ENCODE measurements around the gene AP4B1.

Gene AP4B1

DNA sequence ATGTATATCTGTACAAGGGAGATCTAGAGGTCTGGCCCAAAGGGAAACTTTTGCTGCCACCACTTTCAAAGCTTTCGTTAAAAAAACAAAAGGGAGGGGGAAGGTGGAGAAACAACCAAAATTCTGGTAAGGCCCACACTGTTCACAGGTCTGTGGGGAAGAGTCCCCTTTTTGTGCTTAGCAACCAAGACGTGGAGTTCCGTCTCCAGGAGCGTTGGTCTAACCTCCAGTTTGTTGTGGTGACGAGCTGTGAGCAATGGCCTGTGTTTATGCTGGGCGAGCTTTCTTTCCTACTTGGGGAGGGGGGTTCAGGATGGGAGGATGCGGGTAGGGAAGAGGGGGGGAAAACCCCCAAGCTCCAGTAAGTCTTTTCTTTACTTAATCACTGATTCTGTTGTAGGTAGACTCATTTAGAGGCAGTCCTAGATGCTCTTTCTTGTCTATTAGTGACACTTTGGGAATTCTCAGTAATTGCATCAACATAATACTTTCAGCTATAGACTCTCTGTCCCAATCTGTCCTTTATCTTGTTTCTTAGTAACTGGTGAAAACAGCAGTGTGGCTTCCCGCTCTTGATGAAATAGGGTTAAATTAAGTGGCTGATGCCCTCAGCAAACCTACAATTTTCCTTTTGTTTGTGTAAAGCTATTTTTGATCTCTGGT, 26.0 kb upstream of the AP4B1 start:
- peak in 1 of 3 experiments; percentile 41 for DNase-seq (ENCODE audit: low read depth in 3 of 3)

DNA sequence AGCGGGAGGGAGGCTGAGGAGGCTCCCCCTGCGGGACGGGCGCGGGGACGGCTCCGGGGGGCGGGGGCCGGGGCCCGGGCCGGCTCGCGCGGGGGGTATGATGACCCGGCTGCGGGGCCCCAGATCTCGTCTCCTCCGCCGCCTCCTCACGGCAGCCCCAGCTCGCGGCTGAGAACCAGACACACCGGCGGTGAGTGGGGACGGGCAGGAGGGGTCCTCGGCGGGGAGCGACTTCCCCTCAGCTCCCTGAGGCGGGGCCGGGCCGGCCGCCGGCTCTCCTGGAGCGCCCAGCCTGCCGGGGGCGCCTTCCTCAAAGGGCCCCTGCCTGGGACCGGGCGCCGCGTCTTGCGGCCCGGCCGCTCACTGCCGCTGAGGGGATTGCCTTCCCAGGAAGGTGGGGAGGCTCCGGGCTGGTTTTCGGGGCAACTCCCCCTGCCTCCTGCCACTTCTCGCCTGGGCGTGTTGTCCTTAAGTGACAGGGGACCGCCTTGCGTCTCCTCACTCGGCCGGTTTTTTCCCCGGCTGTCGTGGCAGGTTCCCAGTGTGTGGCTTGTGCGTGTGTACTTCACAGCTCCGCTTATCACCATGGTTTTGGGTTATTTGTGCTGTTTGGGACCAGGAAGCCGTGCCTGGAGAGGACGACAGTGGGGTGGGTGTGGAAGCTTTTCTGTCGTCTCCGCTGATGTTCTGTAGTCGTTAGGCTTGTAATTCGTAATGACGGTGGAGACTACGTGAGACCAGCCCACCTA, 25.3 kb upstream of the AP4B1 start:
- peak; percentile 30 to 44 (median 31) for DNase-seq (ENCODE audit: low read depth in 3 of 3)

DNA sequence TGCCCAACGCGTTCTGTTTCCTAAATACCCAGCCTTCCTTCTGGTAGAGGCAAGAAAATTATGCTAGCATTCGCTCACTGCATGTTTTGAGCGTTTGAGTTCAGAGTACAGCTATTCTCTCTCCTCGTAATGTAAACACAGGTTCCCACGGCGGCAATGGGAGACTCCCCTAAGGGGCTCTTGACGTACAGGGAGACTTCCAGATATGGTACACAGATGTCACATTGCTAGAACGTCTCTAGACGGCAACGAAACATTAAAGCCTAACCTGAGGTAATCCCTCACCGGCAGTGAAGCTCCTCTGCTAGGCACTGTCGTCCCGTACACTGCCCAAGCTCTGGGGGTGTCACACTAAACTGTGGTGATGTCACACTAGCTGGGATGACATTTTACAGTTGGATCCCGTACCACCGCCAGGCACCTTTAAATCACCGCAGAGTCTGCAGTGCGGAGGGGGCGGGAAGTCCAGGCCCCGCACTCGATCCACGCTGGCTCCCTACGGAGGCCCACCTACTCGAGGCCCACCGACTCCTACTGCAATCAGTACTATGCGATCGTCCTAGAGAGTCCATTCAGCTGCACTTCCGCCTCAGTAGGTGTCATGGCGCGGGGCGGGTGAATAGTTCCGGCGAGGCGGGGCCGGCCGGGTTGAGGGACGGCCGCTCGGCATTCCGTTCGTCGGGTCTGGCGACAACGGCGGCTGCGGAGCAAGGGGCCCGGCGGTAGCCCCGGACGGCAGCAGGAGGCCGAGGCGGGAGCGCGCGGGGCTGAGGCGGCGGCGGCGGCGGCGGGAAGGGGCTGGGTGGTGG, 24.5 kb upstream of the AP4B1 start, which contains the start of gene HIPK1:
TSS of gene HIPK1 (plus strand) at position 384 of the 809 bp plus-strand sequence.
- DNase-seq (ENCODE audit: low read depth in 3 of 3), result peak; percentile 82 to 87 (median 85)

DNA sequence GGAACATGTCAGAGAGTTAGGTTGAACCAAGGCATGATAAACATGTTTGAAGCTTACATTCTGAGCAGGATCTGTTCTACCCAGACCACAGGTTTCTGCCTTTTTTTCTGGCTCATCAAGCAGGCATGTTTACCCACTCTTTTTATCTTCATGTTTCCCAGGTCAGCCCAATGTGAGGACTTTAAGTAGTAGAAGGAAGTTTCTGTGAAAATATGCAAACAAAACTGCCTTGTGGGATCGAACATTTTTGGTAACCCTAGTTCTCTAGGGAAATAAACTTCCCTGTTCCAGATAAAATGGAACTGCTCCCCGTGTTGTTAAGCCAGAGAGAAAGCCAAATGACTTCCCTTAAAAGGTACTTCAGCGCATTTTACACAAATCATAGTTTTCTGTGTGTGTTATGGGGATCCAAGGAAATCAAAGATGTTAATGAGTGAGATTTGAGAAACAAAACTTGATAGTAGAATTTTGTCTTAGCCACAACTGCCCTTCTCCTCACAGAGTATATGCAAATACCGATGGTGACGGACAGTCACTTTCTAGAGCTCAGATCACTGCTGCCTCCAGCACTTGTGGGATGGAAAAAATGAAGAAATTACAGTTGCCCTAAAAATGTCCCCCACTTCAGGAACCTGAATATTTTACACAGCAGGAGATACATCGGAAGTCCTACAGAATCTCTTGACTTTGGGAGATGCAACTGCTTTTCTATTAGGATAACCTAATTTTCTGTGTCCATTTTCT, 23.8 kb upstream of the AP4B1 start:
- DNase-seq (ENCODE audit: low read depth in 3 of 3), result no peak

DNA sequence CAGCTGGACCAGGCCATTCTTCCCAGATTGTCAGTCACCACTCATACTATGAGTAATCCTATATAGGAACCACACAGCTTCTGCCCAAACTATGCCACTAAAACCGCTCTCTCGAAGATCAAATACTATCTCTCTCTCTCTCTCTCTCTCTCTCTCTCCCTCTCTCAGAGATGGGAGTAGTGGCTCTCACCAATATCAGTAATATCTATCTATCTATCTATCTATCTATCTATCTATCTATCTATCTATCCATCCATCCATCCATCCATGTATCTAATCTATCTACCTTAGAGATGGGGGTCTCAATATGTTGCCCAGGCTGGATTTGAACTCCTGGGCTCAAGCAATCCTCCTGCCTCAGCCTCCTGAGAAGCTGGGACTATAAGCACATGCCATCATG, 19.9 kb upstream of the AP4B1 start:
- DNase-seq (ENCODE audit: low read depth in 3 of 3), result no peak

DNA sequence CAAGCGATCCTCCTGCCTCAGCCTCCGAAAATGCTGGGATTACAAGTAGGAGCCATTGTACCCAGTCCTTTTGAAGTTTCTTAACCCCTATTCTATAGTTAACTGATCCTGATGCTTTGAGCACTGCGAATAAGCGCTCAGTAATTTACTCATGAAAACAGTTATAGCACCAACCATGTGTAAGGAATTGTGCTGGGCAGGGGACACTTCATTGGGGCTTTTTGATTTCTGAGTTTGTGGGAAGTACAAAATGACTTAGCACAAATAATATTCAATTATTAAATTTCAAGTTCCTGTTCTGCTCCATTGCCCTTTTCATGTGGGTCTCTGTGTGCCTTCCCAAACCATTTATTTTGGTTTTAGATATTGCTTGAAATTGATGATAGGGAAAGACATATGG, 18.4 kb upstream of the AP4B1 start:
- no peak for DNase-seq (ENCODE audit: low read depth in 3 of 3)

DNA sequence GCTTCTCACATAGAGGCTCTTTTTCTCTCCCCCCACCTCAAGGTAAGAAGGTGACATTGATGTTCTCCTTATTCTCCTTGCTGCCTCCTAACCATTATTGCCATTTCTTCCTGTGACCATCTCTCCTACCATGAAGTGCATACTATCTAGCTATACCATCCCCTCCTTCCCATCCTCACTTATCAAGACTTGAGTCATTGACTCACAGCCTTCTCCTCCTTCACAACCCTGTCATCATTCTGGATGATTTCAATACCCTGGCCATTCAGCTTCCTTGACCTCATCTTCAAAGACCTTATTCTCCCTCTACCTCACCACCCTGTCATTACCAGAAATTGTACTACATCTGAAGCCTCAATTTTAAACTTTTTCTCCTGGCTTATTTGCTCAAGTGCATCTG, 13.6 kb upstream of the AP4B1 start:
- no peak for DNase-seq (ENCODE audit: low read depth in 3 of 3)

DNA sequence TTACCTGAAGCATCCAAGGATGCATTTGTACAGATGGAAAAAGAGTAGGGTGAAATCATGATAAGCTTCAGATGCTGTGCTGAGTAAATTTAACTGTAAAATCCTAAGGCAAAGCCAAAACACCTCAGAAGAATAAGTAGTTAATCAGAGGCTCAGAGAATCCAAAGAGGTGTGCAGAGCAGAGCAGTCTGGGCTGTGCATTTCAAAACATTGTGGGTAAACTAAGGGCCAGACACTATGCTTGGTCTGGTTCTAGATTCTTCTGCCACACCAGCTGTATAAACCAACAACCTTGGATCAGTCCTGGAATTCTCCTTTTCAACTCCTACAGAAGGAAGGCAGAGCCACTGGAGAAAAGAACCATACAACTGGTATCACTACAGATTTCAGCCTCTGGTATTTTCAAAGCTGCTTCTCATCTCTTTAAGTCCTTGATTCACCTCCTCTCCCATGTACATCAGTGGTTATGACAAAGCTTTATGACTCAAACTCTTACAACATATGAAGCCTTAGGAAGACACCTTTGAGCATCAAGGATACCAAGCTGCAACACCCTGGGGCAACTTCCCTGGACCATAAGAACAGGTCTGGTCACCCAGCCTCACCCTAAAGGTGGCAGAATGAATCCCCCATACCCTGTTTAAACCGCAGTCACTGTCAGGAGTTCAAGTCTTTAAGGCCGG, 12.9 kb upstream of the AP4B1 start:
- no peak for DNase-seq (ENCODE audit: low read depth in 3 of 3)

DNA sequence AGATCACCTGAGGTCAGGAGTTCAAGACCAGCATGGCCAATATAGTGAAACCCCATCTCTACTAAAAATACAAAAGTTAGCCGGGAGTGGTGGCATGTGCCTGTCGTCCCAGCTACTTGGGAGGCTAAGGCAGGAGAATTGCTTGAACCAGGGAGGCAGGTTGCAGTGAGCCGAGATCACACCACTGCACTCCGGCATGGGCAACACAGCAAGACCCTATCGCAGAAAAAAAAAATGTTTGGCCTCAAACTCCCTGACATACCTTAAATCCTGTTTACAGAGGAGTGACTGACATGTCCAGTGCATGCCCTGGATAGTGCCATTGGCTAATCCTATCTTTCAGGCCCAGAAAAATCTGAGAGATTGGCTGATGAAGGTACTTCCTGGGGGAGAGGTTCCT, 12.4 kb upstream of the AP4B1 start:
- no peak for DNase-seq (ENCODE audit: low read depth in 3 of 3)

DNA sequence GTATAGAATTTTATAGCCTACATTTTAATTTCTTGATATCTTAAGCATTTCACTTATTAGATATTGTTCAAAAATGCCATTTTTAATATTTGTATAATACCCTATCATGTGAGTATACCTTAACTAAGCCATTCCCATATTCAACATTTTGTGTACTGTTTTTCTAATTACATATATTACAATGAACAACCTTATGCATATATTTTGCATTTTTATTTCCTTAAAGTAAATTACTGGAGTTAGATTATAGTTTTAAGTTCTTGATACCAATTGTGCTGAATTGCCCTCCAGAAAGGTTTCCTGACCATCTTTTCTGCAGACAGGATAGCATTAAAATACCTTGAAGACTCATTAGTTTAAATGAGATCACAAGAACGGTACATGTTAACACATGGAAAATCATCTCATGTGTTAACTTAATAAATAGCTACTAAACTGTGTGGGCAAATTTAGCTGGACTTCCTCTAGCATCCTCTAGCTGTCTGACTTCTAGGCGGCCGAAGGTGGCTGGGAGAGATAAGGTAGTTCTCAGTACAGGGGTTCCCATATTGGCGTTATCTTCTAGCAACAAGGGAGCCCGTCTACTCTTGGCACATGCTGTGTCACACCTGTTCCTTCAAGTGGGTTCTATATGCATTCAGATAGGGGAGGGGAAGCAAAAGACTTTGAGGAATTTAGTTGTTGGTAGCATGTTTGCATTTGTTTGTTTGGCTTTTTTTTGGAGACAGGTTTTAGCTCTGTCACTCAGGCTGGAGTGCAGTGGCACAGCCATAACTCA, 9.5 kb upstream of the AP4B1 start:
- DNase-seq (ENCODE audit: low read depth in 3 of 3), result no peak

DNA sequence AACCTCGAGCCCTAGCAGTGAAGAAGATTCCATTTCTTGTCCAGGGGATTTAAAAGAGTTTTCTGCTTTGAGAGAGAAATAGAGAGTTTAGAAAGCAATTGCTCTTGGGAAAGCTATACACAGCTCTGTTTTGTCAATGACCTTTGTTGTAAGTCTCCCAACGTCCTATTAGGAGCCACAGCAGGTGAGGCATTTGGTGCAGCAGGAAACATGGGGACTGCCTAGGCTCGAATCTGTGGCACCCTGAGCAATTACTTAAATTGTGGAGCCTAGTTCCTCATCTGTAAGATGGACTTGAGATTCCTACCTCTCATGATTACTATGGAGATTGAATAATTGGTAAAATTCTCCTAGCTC, 8.7 kb upstream of the AP4B1 start:
- DNase-seq (ENCODE audit: low read depth in 3 of 3), result no peak

DNA sequence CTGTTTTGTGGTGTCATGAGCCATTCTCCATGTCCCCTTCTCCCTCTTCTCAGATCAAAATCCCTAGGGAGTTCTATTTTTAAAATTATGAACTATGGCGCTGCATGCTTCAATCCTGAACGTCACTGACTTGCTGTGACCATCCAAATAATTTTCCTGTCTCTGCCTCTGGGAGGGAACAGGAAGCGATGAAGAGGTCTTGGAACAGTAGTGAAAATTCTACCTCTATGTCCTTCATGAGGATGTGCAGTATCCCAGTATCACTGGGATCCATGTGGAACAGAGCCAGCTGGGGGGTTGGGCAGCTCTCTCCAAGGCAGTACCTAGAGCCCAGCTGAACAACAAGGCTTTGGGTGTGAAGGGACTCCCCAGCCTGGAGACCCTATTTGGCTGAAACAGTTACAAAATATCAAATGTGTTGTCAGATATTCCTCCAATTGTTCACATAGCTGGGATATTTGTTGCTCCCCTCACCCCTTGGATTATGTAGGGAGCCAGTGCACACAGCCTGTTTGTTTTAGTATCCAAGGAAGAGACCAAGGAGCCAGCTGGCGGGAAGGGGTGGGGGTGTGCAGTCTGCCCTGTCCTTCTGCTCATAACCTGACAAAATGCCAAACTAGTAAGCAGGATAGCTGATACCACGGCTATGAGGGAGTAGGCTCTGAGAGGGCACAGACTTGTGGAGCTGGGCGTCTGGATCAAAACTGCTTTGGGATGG, 8.2 kb upstream of the AP4B1 start:
- no peak for DNase-seq (ENCODE audit: low read depth in 3 of 3)

DNA sequence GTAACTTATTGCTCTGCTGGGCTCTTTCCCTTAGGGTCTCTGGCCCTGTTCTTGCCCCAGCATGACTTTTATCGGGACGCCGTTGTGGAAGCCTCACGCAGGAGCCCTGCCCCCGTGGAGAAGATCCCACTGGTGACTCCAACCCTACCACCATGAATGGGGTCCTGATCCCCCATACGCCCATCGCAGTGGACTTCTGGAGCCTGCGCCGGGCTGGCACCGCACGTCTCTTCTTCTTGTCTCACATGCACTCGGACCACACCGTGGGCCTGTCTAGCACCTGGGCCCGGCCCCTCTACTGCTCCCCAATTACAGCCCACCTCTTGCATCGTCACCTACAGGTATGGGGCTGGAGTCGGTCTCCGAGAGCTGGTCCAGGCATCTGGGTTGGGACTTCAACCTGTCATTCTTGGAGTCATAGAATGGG, 849 bp upstream of the AP4B1 start:
- DNase-seq (ENCODE audit: low read depth in 3 of 3), result no peak

DNA sequence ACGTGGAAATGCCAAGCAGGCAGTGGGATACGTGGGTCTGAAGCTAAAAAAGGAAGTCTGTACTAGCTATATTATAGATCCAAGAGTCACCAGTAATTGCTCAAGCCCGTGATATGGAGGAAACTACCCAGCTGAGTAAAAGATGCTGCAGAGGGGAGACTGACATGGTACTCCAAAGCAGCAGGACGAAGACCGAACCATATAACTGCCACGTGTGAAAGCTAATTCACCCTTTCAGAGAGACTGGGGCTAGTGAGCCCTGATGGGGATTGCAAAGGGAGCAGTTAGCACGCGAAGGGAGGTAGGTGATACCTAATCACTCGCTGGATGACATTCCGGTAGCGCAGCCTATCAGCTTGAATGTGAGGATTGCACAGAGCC, 316 bp downstream of the AP4B1 start:
- peak in 1 of 3 experiments; percentile 32 for DNase-seq (ENCODE audit: low read depth in 3 of 3)

DNA sequence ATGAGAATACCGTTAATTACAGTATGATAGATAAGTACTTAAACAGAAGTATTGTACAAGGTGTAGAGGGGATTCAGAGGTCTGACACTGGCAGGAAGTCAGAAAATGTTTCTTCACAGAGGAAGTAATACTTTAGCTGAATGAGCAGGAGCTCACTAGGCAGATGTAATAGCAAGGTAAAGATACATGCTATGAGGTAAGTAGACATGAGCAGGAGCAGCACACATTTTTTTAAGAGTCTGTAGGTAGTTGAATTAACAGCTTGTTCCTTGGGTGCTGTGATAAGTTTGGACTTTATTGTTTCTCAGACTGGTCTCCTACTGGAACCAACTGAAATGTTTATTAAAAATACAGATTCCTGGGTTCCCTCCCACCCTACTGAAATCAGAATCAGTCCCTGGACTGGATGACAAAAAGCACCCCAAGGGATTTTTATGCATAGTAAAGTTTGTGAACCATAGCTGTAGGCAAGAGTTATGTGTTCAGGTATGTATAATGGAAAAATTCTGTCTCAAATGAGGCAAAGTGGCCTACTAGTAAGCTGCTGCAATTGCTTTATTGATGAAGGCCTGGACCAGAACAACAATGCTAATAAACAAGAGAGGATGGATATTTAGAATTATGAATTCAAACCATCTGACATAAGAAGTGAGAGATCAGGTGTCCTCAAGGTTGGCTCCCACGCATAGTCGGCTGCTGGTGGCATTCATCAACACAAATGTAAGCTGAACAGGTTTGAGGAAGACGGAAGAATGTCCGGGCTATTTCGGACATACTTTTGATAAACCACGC, 902 bp downstream of the AP4B1 start:
- no peak for DNase-seq (ENCODE audit: low read depth in 3 of 3)

DNA sequence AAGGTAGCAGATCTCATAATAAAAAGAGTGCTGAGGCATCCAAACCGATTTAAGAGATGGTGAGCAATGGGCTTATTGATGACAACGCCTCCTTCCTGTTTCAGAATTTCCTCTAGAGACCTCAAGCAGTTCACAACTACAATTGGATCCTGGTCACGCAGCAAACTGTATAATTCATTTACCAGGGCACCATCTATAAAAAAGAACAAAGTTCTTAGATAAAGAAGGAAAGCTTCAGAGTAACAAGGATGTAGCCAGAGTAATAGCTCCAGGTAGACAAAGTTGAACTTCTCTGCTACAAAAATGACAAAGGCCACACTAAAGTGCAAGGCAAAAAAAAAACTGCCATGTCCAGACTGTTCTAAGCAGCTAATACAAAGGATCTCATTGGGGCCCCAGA, 3.4 kb downstream of the AP4B1 start:
- DNase-seq (ENCODE audit: low read depth in 3 of 3), result no peak

DNA sequence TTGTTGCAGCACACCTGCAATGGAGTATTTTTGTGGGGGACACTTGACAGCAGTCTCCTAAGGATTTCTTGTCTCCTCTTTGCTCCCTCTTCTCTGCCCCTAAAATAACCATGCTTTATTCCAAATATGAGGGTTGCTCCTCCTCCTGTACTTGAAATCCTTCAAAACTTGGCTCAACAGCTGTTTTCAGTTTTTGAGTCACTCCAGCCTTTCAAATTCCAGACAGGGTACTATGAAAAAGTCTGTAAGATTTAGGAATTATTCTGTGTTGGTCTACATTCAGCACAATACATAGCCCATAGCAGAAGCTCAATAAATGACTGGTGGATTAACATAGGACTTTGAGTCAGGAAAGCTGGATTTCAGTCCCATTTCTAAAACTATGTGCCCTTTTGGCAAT, 5.5 kb downstream of the AP4B1 start:
- no peak for DNase-seq (ENCODE audit: low read depth in 3 of 3)

DNA sequence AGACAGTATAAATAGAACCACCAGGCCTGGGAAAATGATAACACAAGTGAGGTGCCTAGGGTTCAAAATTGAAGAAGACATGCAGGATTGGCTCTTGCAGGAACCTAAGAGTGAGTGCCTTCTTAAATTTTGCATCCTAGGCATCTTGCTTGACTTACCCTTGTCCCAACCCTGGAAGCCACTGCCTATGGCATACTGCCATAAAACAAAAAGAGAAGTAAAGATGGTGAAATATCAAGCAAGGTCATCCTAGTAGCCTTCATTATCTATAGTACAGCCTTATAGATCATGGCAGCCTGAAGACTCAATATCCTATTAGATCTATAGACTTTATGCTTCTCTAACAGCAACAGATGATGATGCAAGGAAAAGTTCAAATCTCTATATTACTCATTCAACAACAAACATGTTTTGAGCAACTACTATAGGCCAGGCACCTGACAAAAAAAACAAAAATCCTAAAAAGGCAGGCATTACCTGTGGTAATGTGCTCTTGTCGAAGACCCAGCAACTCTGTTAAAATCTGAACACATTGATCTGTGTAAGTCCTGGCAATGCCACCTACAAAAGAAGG, 6.3 kb downstream of the AP4B1 start:
- no peak for DNase-seq (ENCODE audit: low read depth in 3 of 3)

DNA sequence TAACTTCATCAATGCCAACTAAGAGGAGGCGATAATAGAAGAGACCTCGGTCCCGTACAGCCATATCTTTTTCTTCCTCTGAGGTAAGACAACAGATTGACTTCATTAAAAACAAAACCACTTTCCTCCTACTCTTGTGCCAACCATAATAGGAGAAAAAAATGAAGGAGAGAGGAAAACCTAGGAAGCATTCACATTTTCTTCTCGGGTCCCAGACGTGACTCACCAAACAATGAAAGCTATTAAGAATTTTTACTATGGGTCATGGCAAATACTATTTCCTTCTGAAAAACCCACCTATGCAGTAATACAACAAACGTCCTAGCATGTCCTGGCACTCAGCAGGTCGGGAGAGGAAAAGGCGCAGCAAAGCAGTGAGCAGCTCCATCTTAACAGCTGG, 8.6 kb downstream of the AP4B1 start:
- DNase-seq (ENCODE audit: low read depth in 3 of 3), result no peak

All from stimulated activated CD4-positive, alpha-beta T cell treated with anti-CD3 and anti-CD28 coated beads, TNF-alpha, amount 100 ng/mL, for 4 hours (primary cell).